ENCODE results near the gene ASB2. TPM values are rescaled to one million over a fixed set of nuclear protein-coding genes. Genes with fewer than 3 reads are reported as not detected.

The ASB2 gene
- total and polyA plus RNA-seq, 2 of the 8 experiments (the other 6 are each of a cell fraction or from before 2014, with no cell fraction given) = 1.0 to 2.1 TPM

GRCh38 chr14:94020267-94020666, 43.9 kb upstream of the ASB2 start:
- no peaks in the 10 kb centered on the region; a peak in 1 of 7 replicates for H3K27me3 ChIP-seq (replicated peaks in 1 of 4; ENCODE audit: control insufficient read depth in 3 of 4, extremely low read depth in 1 of 4, insufficient read depth in 3 of 4, low read length in 3 of 4)
- H3K79me1 ChIP-seq (ENCODE audit: low read depth, low read length) = no peaks in the 10 kb centered on the region
- H3K56ac ChIP-seq (replicated peaks; ENCODE audit: insufficient read length, low read depth, low read length) = no peak overlapping the region
- no peak overlapping the region for H3K27ac ChIP-seq (ENCODE audit: low read depth, low read length)
- no peak overlapping the region for H2BK15ac ChIP-seq (ENCODE audit: low read length)
- H3K23ac ChIP-seq (ENCODE audit: insufficient read length) = no peak overlapping the region
- H4K20me1 ChIP-seq (replicated peaks in 1 of 2; ENCODE audit: control insufficient read depth in 1 of 2, insufficient read depth in 2 of 2, low read length in 2 of 2) = no peaks in the 10 kb centered on the region
- no peak overlapping the region for H2AFZ ChIP-seq (ENCODE audit: low read length)
- no peak overlapping the region for H3K4me3 ChIP-seq (ENCODE audit: extremely low read depth in 1 of 4, insufficient read depth in 2 of 4, low read depth in 3 of 4, low read length in 4 of 4)
- no peak overlapping the region for H3K18ac ChIP-seq (ENCODE audit: extremely low read depth, low read length)
- no peak overlapping the region for H2BK120ac ChIP-seq (replicated peaks; ENCODE audit: low read depth, low read length)
- no peak overlapping the region for H4K91ac ChIP-seq (replicated peaks; ENCODE audit: insufficient read length, low read length)
- H4K8ac ChIP-seq (ENCODE audit: extremely low read depth, insufficient read depth, low read length) = no peak overlapping the region
- H3K4me1 ChIP-seq (replicated peaks in 1 of 4; ENCODE audit: control insufficient read depth in 3 of 4, insufficient read depth in 4 of 4, low read length in 3 of 4) = peaks cover 0 to 18% (median 10%) of the 10 kb centered on the region in 4 experiments; a peak in 4 of 7 replicates
- no peak overlapping the region for H2BK20ac ChIP-seq (ENCODE audit: low read length)
- no peak overlapping the region for H3K9ac ChIP-seq (replicated peaks in 1 of 4; ENCODE audit: extremely low read depth in 1 of 4, low read depth in 3 of 4, low read length in 3 of 4)
- DNase-seq (ENCODE audit: low read depth in 1 of 2, low spot score in 2 of 2) = no peak
- no peak overlapping the region for H3K4me2 ChIP-seq (ENCODE audit: insufficient read depth in 1 of 2, low read depth in 2 of 2, low read length in 2 of 2)
- no peaks in the 10 kb centered on the region; a peak in 1 of 8 replicates for H3K36me3 ChIP-seq (ENCODE audit: control insufficient read depth in 2 of 4, insufficient read depth in 4 of 4, low read length in 3 of 4)
- no peak overlapping the region for H3K4ac ChIP-seq (replicated peaks; ENCODE audit: insufficient read length, low read depth, low read length)
- no peaks in the 10 kb centered on the region for H3K79me2 ChIP-seq (ENCODE audit: control insufficient read depth in 1 of 2, insufficient read depth in 2 of 2, low read length in 2 of 2)
- POLR2A ChIA-PET (ENCODE audit: partially characterized antibody) = interaction anchor here (1.2 kb wide), 1 partner anchor 90 kb away, joined by 3 read pairs; the partner anchor contains the start of gene IFI27
- no peak for FAIRE-seq
- no peak overlapping the region for H2BK12ac ChIP-seq (ENCODE audit: low read depth, low read length)
- no peaks in the 10 kb centered on the region for H3K9me3 ChIP-seq (ENCODE audit: insufficient read depth in 2 of 2, low read depth in 1 of 2, low read length in 1 of 2)
- H3K14ac ChIP-seq (ENCODE audit: insufficient read length) = no peak overlapping the region
- H2BK5ac ChIP-seq (ENCODE audit: low read depth, low read length) = no peak overlapping the region
- CTCF ChIA-PET (ENCODE audit: partially characterized antibody) = interaction anchor here (0.9 to 9.7 kb wide), 10 partner anchors 9 to 365 kb away, joined by 3 to 65 read pairs (median 4); no protein-coding TSS in a partner anchor
- no peak overlapping the region for H2AK5ac ChIP-seq (ENCODE audit: low read depth, low read length)
- no peaks in the 10 kb centered on the region; the same call in 1 of the 2 replicates for H3K23me2 ChIP-seq (ENCODE audit: low read depth, low read length)
- WGBS, 2 experiments (ENCODE audit: extremely low coverage in 1 of 2, insufficient coverage in 1 of 2, insufficient read length in 1 of 2, insufficient replicate concordance in 2 of 2, low coverage in 1 of 2, low lambda C conversion rate in 2 of 2, missing lambda C conversion rate in 1 of 2) = 91% methylated on average over 4 of the region's 4 CpGs; no CpG with 5 or more reads in 1 of the 2 experiments
- no peak overlapping the region for H4K5ac ChIP-seq (ENCODE audit: insufficient read length, low read depth, low read length)
- no peak for TF ChIP-seq CBX8 (IDR thresholded peaks at IDR 0.05; ENCODE audit: borderline replicate concordance, low read depth, low read length)
